ENCODE results near the gene PPL.
"Not testable (repeated sequence)": the region's sequence is repeated elsewhere in the genome, so short reads cannot be mapped to it uniquely, and the experiment has no call there.

Gene PPL

GRCh38 chr16:4909825-4910224, 27.1 kb downstream of the PPL start:
- DNase-seq (ENCODE audit: low spot score), result no peak

DNA sequence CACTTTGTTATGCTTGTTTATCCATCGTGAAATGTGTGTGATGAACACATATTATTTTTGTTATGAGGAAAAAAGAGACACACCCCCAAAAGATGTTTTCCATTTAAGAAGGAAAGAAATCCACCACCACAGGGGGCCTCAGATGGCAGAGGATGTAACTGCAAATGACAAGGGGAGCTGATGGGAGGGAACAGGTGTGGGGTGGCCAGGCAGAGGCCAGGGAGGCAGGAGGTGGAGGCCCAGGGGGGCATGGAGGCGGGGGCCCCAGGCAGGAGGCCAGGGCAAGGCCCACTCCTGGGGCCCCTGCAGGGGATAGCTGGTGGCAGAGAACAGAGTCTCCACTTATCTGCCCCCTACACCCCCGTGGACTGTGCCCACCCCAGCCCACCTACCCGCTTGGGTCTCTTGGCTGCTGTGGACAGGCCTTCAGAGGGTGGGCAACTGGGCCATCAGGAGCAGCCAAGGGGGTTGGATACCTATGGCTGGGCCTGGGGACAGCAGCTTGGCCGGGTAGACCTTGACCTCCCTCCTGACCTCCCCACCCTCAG, 28.0 kb downstream of the PPL start:
- DNase-seq (ENCODE audit: low spot score), result no peak

- no peak for DNase-seq (ENCODE audit: low spot score)
Observed at GRCh38 chr16:4904942-4905615, 31.9 kb downstream of the PPL start.

DNA sequence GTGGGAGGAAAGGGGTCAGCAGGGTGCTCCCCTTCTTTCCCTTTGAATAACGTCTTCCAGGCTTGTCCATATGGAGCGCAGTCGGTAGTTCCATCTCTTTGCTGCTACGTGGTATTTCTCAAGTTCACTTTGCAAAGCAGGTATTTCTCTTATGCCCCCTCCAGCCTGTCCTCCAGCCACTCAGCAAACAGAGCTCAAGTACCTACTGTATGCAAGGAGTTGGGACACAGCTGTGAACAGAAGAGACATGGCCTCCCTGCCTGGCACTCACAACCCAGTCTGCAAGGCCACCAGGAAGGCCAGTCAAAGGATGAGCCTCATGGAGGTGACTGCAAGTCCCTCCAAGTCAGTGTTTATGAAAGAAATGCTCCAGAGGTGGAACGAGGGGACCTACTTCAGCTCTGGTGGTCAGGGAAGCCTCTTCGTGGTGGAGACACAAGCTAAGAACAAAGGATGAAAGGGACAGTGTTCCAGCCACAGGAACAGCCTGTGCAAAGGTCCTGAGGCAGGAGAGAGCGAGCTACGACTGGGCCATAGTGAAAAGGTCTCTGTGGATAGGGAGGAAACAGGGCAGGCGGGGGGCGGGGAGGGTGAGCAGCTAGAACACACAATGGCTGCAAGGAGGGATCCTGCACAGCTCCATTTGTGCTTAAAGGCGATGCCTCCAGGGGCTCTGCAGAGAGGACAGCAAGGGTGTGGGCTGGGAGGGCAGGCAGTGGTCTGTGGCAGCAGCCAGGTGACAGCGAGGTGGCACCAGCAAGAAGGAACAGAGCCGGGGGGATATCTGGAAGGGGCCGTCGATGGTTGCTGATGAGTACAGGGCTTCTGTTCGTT, 32.6 kb downstream of the PPL start:
- DNase-seq (ENCODE audit: low spot score), result no peak

GRCh38 chr16:4902038-4902437, 34.9 kb downstream of the PPL start:
- DNase-seq (ENCODE audit: low spot score), result no peak

DNA sequence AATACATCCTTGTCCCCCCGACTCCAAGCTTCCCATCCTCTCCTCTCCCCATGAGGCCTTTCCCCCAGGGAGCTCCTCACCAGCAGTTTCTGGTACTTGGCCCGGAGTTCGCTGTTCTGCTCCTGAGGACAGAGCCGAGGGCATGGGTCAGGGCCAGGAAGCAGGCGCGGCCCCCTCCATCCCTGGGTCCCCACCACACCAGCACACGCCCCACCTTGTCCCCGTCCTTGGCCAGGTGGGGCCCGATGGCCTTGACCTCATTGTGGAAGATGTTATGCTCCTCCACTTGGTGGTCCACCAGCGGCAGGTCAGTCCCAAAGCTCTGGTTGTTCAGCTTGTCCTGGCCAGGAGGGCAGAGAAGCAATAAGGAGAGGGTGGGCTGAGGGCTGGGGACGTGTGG, 36.2 kb downstream of the PPL start:
- no peak for DNase-seq (ENCODE audit: low spot score)

DNA sequence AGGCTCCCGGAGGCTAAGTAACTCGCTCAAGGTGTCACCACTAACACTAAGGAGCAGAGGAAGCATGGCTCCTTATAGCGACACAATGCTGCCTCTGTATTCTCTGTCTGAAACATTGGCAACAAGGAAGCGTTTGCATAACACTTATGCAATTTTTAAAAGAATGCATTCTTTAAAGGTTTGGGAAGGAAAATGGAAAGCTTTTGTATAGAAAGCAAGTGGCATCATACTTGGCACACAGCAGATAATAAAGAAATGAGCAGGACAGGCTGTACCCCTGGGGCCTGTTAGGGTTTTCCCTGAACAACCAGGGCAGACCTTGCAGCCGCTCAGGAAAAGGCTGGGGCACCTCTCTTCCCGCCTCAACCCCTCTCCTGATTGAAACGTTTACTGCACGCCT, 36.9 kb downstream of the PPL start:
- no peak for DNase-seq (ENCODE audit: low spot score)

DNA sequence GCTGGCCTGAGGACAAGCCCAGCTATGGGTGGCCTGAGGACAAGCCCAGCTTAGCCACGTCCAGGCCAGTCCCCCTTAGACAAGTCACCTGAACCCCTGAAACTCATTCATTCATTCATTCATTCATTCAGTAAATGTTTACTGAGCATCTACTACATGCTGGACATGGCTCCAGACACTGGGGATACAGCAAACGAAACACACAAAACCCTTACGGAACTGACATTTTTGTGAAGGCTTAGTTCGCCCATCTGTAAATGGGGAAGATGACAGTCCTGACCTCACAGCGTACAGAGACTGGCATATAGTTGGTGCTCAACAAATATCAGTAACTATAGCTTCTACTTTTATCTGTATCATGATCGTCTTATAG, 37.5 kb downstream of the PPL start:
- DNase-seq (ENCODE audit: low spot score), result no peak

GRCh38 chr16:4898811-4899473, 38.0 kb downstream of the PPL start:
- no peak for DNase-seq (ENCODE audit: low spot score)

GRCh38 chr16:4897328-4897727, 39.6 kb downstream of the PPL start:
- no peak for DNase-seq (ENCODE audit: low spot score)

- not testable (repeated sequence) for DNase-seq (ENCODE audit: low spot score)
Observed at GRCh38 chr16:4896761-4897160, 40.2 kb downstream of the PPL start.

DNA sequence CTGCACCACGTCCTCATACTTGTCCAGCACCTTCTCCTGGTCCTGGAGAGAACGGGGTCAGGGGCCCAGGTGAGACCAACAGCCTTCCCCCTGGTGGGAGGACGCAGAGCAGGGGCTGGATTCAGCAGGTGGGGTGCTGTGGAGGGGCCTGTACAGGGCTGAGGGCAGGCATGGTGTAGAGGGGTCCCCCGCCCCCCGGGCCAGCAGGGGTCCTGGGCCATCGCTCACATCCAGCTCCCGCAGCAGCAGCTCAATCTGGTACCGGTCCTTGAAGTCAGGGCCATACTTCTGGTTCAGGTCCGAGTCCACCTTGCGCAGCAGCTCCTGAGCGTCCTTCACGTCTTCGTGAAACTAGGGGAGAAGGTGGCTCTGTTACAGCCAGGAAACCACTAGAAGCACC, 41.6 kb downstream of the PPL start:
- no peak for DNase-seq (ENCODE audit: low spot score)

- DNase-seq (ENCODE audit: low spot score), result no peak
Observed at GRCh38 chr16:4894276-4895150, 42.4 kb downstream of the PPL start.

GRCh38 chr16:4893103-4893862, 43.7 kb downstream of the PPL start:
- DNase-seq (ENCODE audit: low spot score), result no peak

DNA sequence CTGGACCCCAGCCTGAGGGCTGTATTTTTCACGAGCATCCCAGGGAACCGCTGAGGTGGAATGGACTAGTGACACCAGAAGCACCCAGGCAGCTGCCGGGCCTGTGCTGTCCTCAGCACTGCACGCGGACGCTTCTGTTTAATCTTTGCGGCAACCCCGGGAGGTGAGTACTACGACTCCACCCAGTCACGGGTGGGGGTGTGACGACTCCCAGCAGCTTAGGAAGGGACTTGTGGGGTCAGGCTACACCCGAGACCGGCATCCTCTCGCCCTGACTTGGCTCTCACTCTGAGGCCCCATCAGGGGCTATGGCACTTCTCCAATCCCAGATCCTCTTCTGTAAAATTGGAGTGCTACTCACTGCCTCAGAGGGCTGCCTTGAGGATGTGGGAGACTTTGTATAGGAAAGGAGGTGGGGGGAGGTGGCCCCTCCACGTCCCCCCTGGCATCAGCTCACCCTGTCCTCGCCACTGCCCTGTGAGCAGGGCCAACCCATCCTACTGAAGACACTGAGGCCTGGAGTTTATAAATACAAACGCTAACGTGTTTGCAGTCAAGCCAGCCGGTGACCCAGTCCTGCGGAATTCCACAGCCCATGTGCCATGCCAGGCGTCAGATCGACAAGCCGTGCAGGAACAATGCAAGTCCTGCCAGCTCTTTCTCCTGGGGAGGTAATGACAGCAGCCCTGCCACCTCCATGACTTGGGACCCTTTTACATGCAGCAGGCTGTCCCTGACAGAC, 44.4 kb downstream of the PPL start:
- DNase-seq (ENCODE audit: low spot score), result no peak

GRCh38 chr16:4891886-4892216, 45.1 kb downstream of the PPL start:
- DNase-seq (ENCODE audit: low spot score), result no peak

- DNase-seq (ENCODE audit: low spot score), result no peak
Observed at GRCh38 chr16:4891097-4891885, 45.7 kb downstream of the PPL start.

- DNase-seq (ENCODE audit: low spot score), result no peak
Observed at GRCh38 chr16:4890686-4891085, 46.3 kb downstream of the PPL start.

DNA sequence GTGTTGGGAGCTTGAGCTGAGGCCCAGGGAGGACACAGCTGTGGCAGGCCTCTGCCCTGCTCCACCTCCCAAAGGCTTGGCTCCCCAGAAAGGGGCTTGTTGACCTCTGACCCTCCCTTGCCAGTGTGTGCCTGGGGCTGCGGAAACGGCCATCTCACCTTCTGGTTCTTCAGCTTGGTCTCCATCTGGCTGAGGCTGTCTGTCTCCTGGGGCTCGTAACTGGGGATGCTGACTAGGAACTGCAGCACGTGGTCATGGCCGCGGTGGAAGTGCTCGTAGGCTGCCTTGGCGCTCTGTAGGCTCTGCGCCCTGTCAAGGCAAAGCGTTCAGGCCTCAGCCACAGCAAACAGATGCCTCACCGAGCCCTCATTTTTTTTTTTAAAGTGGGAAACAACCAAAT, 46.9 kb downstream of the PPL start:
- no peak for DNase-seq (ENCODE audit: low spot score)
